ENCODE data around the gene LCN9. TPM values are rescaled to one million over a fixed set of nuclear protein-coding genes. Genes with fewer than 3 reads are reported as not detected.
"Not testable (repeated sequence)": the region's sequence is repeated elsewhere in the genome, so short reads cannot be mapped to it uniquely, and the experiment has no call there.

The LCN9 gene
- total and polyA plus RNA-seq, 5 donors from 2014 or later, result not detected

GRCh38 chr9:135636930-135637530 is 26.1 kb upstream of the LCN9 start:
- H3K4me3 ChIP-seq (ENCODE audit: low read depth, low read length); H3K36me3 Mint-ChIP-seq; H3K27ac Mint-ChIP-seq; H3K9me3 Mint-ChIP-seq; H3K4me1 ChIP-seq (ENCODE audit: control insufficient read depth, insufficient read depth, low read length, poor library complexity, severe bottlenecking); ATAC-seq (ENCODE audit: low read depth in 2 of 2); H3K4me3 Mint-ChIP-seq; H3K4me1 Mint-ChIP-seq; H3K27me3 Mint-ChIP-seq; H3K36me3 ChIP-seq (ENCODE audit: control insufficient read depth, insufficient read depth, low read length); DNase-seq; H3K9me3 ChIP-seq (ENCODE audit: control insufficient read depth in 2 of 2, low read length in 2 of 2); H3K27me3 ChIP-seq (ENCODE audit: control insufficient read depth, insufficient read depth, low read length); H3K27ac ChIP-seq (ENCODE audit: insufficient read depth, low read length, poor library complexity, severe bottlenecking): not testable (repeated sequence)

- Mint-ChIP-seq H3K36me3 (peaks cover 3% of the 10 kb centered on the region), H3K9me3 (peaks cover 0 to 14% (median 9%) of the 10 kb centered on the region in 7 donors), H3K4me3 (no peak within 1 kb of the TSS), H3K4me1 (no peaks in the 10 kb centered on the region), H3K27ac (no peak within 1 kb of the TSS), H3K27me3 (peaks cover 4% of the 10 kb centered on the region)
- H3K36me3 ChIP-seq (ENCODE audit: control insufficient read depth, insufficient read depth, low read length), result no peaks in the 10 kb centered on the region
- H3K4me3 ChIP-seq (ENCODE audit: low read depth, low read length), result no peak within 1 kb of the TSS
- DNase-seq (no peak), ATAC-seq (ENCODE audit: low read depth in 2 of 2) (no peak)
- no peak within 1 kb of the TSS for H3K27ac ChIP-seq (ENCODE audit: insufficient read depth, low read length, poor library complexity, severe bottlenecking)
- peaks cover 1 to 2% of the 10 kb centered on the region in 2 experiments for H3K9me3 ChIP-seq (ENCODE audit: control insufficient read depth in 2 of 2, low read length in 2 of 2)
- H3K27me3 ChIP-seq (ENCODE audit: control insufficient read depth, insufficient read depth, low read length), result no peaks in the 10 kb centered on the region
- H3K4me1 ChIP-seq (ENCODE audit: control insufficient read depth, insufficient read depth, low read length, poor library complexity, severe bottlenecking), result no peaks in the 10 kb centered on the region
Observed at GRCh38 chr9:135639196-135639595, 23.9 kb upstream of the LCN9 start, which contains the start of gene GLT6D1. GLT6D1 (minus strand) TSS chr9:135639540; CDS start chr9:135639187, 353 bp downstream.

GRCh38 chr9:135641047-135641446 is 22.1 kb upstream of the LCN9 start:
- H3K4me3 Mint-ChIP-seq, result no peak overlapping the region
- no peak for ATAC-seq (ENCODE audit: low read depth in 2 of 2)

GRCh38 chr9:135641745-135642144 is 21.4 kb upstream of the LCN9 start:
- H3K27me3 Mint-ChIP-seq, result no peaks in the 10 kb centered on the region
- DNase-seq (no peak), ATAC-seq (ENCODE audit: low read depth in 2 of 2) (no peak)
- Histone ChIP-seq H3K9me3 (ENCODE audit: control insufficient read depth in 2 of 2, low read length in 2 of 2) (peaks cover 11 to 16% of the 10 kb centered on the region in 2 experiments), H3K27ac (ENCODE audit: insufficient read depth, low read length, poor library complexity, severe bottlenecking) (no peak overlapping the region), H3K27me3 (ENCODE audit: control insufficient read depth, insufficient read depth, low read length) (no peaks in the 10 kb centered on the region), H3K4me1 (ENCODE audit: control insufficient read depth, insufficient read depth, low read length, poor library complexity, severe bottlenecking) (no peaks in the 10 kb centered on the region), H3K36me3 (ENCODE audit: control insufficient read depth, insufficient read depth, low read length) (no peaks in the 10 kb centered on the region), H3K4me3 (ENCODE audit: low read depth, low read length) (no peak overlapping the region)
- H3K4me3 Mint-ChIP-seq, result no peak overlapping the region
- H3K4me1 Mint-ChIP-seq, result no peaks in the 10 kb centered on the region
- H3K27ac Mint-ChIP-seq, result no peak overlapping the region
- peaks cover 2 to 29% (median 21%) of the 10 kb centered on the region in 7 donors for H3K9me3 Mint-ChIP-seq
- peaks cover 6% of the 10 kb centered on the region for H3K36me3 Mint-ChIP-seq

More at GRCh38 chr9:135641047-135641446, 22.1 kb upstream of the LCN9 start:
- Histone ChIP-seq H3K9me3 (ENCODE audit: control insufficient read depth in 2 of 2, low read length in 2 of 2) (peaks cover 11 to 16% of the 10 kb centered on the region in 2 experiments), H3K4me3 (ENCODE audit: low read depth, low read length) (no peak overlapping the region), H3K4me1 (ENCODE audit: control insufficient read depth, insufficient read depth, low read length, poor library complexity, severe bottlenecking) (no peaks in the 10 kb centered on the region), H3K27ac (ENCODE audit: insufficient read depth, low read length, poor library complexity, severe bottlenecking) (no peak overlapping the region), H3K27me3 (ENCODE audit: control insufficient read depth, insufficient read depth, low read length) (no peaks in the 10 kb centered on the region), H3K36me3 (ENCODE audit: control insufficient read depth, insufficient read depth, low read length) (no peaks in the 10 kb centered on the region)
- H3K27ac Mint-ChIP-seq, result no peak overlapping the region
- H3K9me3 Mint-ChIP-seq, result peaks cover 2 to 26% (median 20%) of the 10 kb centered on the region in 7 donors
- no peak for DNase-seq
- peaks cover 6% of the 10 kb centered on the region for H3K36me3 Mint-ChIP-seq
- no peaks in the 10 kb centered on the region for H3K4me1 Mint-ChIP-seq
- no peaks in the 10 kb centered on the region for H3K27me3 Mint-ChIP-seq

DNA sequence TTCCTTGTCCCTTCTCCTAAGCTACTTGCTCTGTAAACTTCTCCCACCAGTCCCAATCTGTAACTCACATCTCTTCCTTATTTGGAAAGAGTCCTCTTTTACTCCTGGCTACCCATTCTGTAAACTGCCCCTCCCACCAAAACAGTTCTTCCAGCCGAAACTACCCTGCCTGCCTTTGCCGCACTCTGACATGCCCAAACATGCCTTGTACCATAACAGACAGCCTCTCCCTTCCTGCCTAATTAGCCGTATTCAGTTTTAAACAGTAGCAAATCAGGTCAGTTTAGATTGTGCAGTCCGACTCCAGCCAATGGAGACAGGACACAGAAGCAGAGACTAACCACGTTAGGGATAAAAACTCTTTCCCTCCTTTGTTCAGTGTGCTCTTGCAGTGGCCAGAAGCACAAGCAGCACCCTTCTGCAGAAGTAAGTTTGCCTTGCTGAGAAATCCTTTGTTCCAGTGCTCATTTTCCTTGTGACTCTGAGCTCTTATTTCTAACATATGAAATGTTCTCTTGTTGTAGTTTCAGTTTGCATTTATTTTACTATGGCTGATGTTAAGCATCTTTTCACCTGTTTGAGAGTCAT is 18.4 kb upstream of the LCN9 start:
- no peak for DNase-seq
- Mint-ChIP-seq H3K27me3 (no peaks in the 10 kb centered on the region), H3K4me1 (no peaks in the 10 kb centered on the region), H3K27ac (no peak overlapping the region), H3K4me3 (no peak overlapping the region), H3K36me3 (peaks cover 6% of the 10 kb centered on the region), H3K9me3 (peaks cover 3 to 52% (median 25%) of the 10 kb centered on the region in 7 donors)
- no peaks in the 10 kb centered on the region for H3K36me3 ChIP-seq (ENCODE audit: control insufficient read depth, insufficient read depth, low read length)
- no peaks in the 10 kb centered on the region for H3K27me3 ChIP-seq (ENCODE audit: control insufficient read depth, insufficient read depth, low read length)
- H3K4me1 ChIP-seq (ENCODE audit: control insufficient read depth, insufficient read depth, low read length, poor library complexity, severe bottlenecking), result no peaks in the 10 kb centered on the region
- H3K9me3 ChIP-seq (ENCODE audit: control insufficient read depth in 2 of 2, low read length in 2 of 2), result peaks cover 31 to 42% of the 10 kb centered on the region in 2 experiments
- H3K4me3 ChIP-seq (ENCODE audit: low read depth, low read length), result no peak overlapping the region
- no peak overlapping the region for H3K27ac ChIP-seq (ENCODE audit: insufficient read depth, low read length, poor library complexity, severe bottlenecking)
- ATAC-seq (ENCODE audit: low read depth in 2 of 2), result no peak

DNA sequence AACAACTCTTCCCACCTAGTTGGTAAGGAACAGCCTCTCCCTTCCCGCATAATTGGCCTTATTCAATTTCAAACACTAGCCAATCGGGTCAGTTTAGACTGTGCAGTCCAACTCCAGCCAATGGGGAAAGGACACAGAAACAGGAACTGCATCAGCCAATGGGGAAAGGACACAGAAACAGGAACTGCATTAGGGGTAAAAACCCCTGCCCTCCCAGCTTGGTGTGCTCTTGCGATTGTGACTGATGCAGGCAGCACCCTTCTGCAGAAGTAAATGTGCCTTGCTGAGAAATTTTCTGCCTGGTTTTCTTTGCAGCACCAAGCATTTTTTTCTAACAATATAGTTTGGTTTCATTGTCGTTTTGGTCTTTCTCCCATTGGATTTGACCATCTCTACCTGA is 15.2 kb upstream of the LCN9 start:
- Mint-ChIP-seq H3K4me3 (no peak overlapping the region), H3K27ac (no peak overlapping the region), H3K4me1 (no peaks in the 10 kb centered on the region), H3K9me3 (peaks cover 3 to 59% (median 26%) of the 10 kb centered on the region in 7 donors), H3K27me3 (no peaks in the 10 kb centered on the region), H3K36me3 (peaks cover 6% of the 10 kb centered on the region)
- no peak overlapping the region for H3K27ac ChIP-seq (ENCODE audit: insufficient read depth, low read length, poor library complexity, severe bottlenecking)
- no peaks in the 10 kb centered on the region for H3K36me3 ChIP-seq (ENCODE audit: control insufficient read depth, insufficient read depth, low read length)
- H3K9me3 ChIP-seq (ENCODE audit: control insufficient read depth in 2 of 2, low read length in 2 of 2), result peaks cover 32 to 42% of the 10 kb centered on the region in 2 experiments
- DNase-seq (no peak), ATAC-seq (ENCODE audit: low read depth in 2 of 2) (no peak)
- H3K4me3 ChIP-seq (ENCODE audit: low read depth, low read length), result no peak overlapping the region
- H3K4me1 ChIP-seq (ENCODE audit: control insufficient read depth, insufficient read depth, low read length, poor library complexity, severe bottlenecking), result no peaks in the 10 kb centered on the region
- no peaks in the 10 kb centered on the region for H3K27me3 ChIP-seq (ENCODE audit: control insufficient read depth, insufficient read depth, low read length)

DNA sequence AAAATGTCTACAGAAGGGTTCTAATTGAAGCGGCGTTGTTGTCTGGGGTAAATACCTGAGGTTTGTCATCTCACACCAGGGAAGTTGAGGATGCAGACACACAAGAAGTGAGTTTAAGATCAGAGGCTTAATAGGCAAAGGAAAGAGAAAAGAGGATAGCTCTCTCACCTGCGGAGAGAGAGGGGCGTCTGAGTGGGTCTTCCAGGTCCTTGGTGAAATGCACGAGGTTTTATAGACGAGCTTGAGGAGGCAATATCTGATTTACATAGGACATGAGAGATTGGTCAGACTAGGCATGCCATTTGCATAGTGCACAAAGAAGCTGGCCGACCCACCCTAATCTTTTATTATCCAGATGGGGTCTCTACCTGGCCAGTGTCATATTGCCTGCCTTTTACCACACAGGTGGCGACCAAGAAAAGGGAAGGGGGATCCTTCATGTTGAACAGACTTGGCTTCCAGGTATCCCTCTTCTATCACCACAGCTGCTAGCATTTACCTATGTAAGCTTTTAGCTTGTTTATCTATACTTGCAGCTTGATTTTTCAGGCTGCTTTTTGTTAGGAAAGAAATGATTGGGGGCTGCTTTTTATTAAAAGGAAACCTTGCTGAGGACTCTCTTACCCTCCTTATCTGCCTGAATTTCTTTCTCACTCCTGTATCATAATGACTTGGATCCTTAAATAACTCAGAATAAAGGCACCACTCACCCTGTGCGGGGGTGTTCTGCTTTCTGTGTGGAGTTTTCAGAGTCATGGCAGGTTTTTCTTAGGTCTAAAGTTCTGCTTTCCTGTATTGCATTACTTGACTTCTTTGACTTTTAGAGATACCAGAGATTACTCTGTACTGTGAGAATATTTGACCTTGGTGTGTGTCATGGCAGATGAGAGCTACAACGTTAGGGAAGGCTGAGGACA is 14.4 kb upstream of the LCN9 start:
- Histone ChIP-seq H3K4me3 (ENCODE audit: low read depth, low read length) (no peak overlapping the region), H3K4me1 (ENCODE audit: control insufficient read depth, insufficient read depth, low read length, poor library complexity, severe bottlenecking) (no peaks in the 10 kb centered on the region), H3K36me3 (ENCODE audit: control insufficient read depth, insufficient read depth, low read length) (no peaks in the 10 kb centered on the region), H3K27ac (ENCODE audit: insufficient read depth, low read length, poor library complexity, severe bottlenecking) (no peak overlapping the region), H3K9me3 (ENCODE audit: control insufficient read depth in 2 of 2, low read length in 2 of 2) (peaks cover 32 to 42% of the 10 kb centered on the region in 2 experiments), H3K27me3 (ENCODE audit: control insufficient read depth, insufficient read depth, low read length) (no peaks in the 10 kb centered on the region)
- peaks cover 0 to 54% (median 22%) of the 10 kb centered on the region in 7 donors for H3K9me3 Mint-ChIP-seq
- DNase-seq (no peak), ATAC-seq (ENCODE audit: low read depth in 2 of 2) (no peak)
- peaks cover 5% of the 10 kb centered on the region for H3K36me3 Mint-ChIP-seq
- H3K4me1 Mint-ChIP-seq, result no peaks in the 10 kb centered on the region
- no peaks in the 10 kb centered on the region for H3K27me3 Mint-ChIP-seq
- H3K27ac Mint-ChIP-seq, result no peak overlapping the region
- no peak overlapping the region for H3K4me3 Mint-ChIP-seq
